ENCODE data around the gene TTC23.

- TF ChIP-seq CTCF (conservative IDR thresholded peaks at IDR 0.05; ENCODE audit: low read length) (no peak), EZH2phosphoT487 (IDR thresholded peaks at IDR 0.05; ENCODE audit: borderline replicate concordance, low read depth, low read length) (no peak)
These were observed 124.7 kb downstream of the TTC23 start for GRCh38 chr15:99124641-99125040.
